H1 (cell line): ENCODE results near the gene TGIF1. TPM values are rescaled to one million over a fixed set of nuclear protein-coding genes. Genes with fewer than 3 reads are reported as not detected.
A peak's percentile ranks its signal among the peaks of the same experiment; 100 is the strongest.

Experiments
- GABPA ChIP-seq: IDR thresholded peaks from 2 replicates; pipeline ENCODE4 v1.6.1; 2011; ENCODE audit warnings: mild to moderate bottlenecking, low read length, moderate library complexity, borderline replicate concordance; ENCODE audit not compliant: insufficient read depth
- KDM1A ChIP-seq: fragments of 200-600, 300-600 bp; sonication (generic); IDR thresholded peaks from 2 replicates; pipeline ENCODE4 v1.7.1; 2016; ENCODE audit warnings: mild to moderate bottlenecking, low read length, borderline replicate concordance
- KDM4A ChIP-seq: IDR thresholded peaks from one replicate; pipeline ENCODE4 v1.7.1; 2012; ENCODE audit warnings: low read depth, mild to moderate bottlenecking, moderate library complexity, low read length, inconsistent platforms; ENCODE audit not compliant: severe bottlenecking
- POLR2A ChIP-seq, 2 experiments: IDR thresholded peaks; 1 replicate in 1 of 2; 2 replicates in 1 of 2; pipeline ENCODE4 v1.6.1; 2011; ENCODE audit warnings: low read depth in 2 of 2, low read length in 2 of 2, mild to moderate bottlenecking in 2 of 2; ENCODE audit errors: control extremely low read depth in 1 of 2
- POU5F1 ChIP-seq: IDR thresholded peaks from 2 replicates; pipeline ENCODE4 v1.6.1; 2011; ENCODE audit warnings: low read depth, mild to moderate bottlenecking, low read length, moderate library complexity
- SP1 ChIP-seq: IDR thresholded peaks from 2 replicates; pipeline ENCODE4 v1.6.1; 2011; ENCODE audit warnings: low read depth, low read length
- polyA plus RNA-seq, 7 experiments: library from polyadenylated mRNA; depleted of rRNA in 3 of 7; stranded (reverse) in 5 of 7; unstranded in 2 of 7; fragments of >200 nt in 5 of 7; fragments of 200-250 nt in 2 of 7; gene quantifications; 1 replicate in 5 of 7; 2 replicates in 1 of 7; 4 replicates in 1 of 7; pipeline versions ENCODE4 v1.2.1 to v1.2.3, GENCODE V29; 2011 to 2013; ENCODE audit warnings: missing spikeins in 2 of 7, mixed read lengths in 2 of 7
- total RNA-seq: library from RNA; stranded (reverse); fragmentation: NEBNext Ultra II Directional; extraction: Animal tissue kit (Norgen Biotek cat#: 25700); gene quantifications from 2 replicates; pipeline ENCODE4 v1.2.1, GENCODE V29; 2021
- TF ChIP-seq, protein P1 (sequence below): IDR thresholded peaks from 2 replicates; pipeline ENCODE4 v1.6.1; 2012; ENCODE audit warnings: low read length, inconsistent platforms

TGIF1 gene
- total and polyA plus RNA-seq, 2 of the 8 experiments (the other 6 are each of a cell fraction or from before 2014, with no cell fraction given), result 256 to 262 TPM

- TF ChIP-seq GABPA (0 out of 2 replicates have a peak, but pooled peaks have one; percentile 5), KDM1A (no peak), KDM4A (peak; percentile 37), SP1 (no peak), POLR2A (IDR thresholded peaks at IDR 0.05; ENCODE audit: control extremely low read depth in 1 of 2, low read depth in 2 of 2, low read length in 2 of 2) (peak in 1 of 2 experiments; percentile 15; a peak in 1 of 3 replicates), POU5F1 (no peak)
- TF ChIP-seq, protein P1, sequence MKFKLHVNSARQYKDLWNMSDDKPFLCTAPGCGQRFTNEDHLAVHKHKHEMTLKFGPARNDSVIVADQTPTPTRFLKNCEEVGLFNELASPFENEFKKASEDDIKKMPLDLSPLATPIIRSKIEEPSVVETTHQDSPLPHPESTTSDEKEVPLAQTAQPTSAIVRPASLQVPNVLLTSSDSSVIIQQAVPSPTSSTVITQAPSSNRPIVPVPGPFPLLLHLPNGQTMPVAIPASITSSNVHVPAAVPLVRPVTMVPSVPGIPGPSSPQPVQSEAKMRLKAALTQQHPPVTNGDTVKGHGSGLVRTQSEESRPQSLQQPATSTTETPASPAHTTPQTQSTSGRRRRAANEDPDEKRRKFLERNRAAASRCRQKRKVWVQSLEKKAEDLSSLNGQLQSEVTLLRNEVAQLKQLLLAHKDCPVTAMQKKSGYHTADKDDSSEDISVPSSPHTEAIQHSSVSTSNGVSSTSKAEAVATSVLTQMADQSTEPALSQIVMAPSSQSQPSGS, result no peak
These were observed 410 bp upstream of the TGIF1 start (continued) for GRCh38 chr18:3449512-3450011.
